ENCODE data around the gene SUMF1. TPM values are rescaled to one million over a fixed set of nuclear protein-coding genes. Genes with fewer than 3 reads are reported as not detected.

The SUMF1 gene
- total and polyA plus RNA-seq, 2 of the 13 experiments (the other 11 are each of a cell fraction or from before 2014, with no cell fraction given), result 18.5 to 28.9 TPM

- Histone ChIP-seq H3K9me3 (ENCODE audit: low read length) (no peaks in the 10 kb centered on the region), H3K27ac (ENCODE audit: extremely low read length, insufficient read depth, low read length) (no peak overlapping the region), H3K79me2 (ENCODE audit: insufficient read depth, low read length) (no peaks in the 10 kb centered on the region), H4K20me1 (ENCODE audit: insufficient read depth, low read length) (no peaks in the 10 kb centered on the region), H3K4me1 (ENCODE audit: insufficient read depth, low read length) (no peaks in the 10 kb centered on the region), H3K4me3 (replicated peaks in 1 of 3; ENCODE audit: insufficient read depth in 1 of 3, low read depth in 2 of 3, low read length in 3 of 3) (no peak overlapping the region), H3K9ac (ENCODE audit: insufficient read depth, low read depth, low read length) (no peak overlapping the region), H3K36me3 (replicated peaks in 1 of 2; ENCODE audit: control insufficient read depth in 1 of 2, insufficient read depth in 2 of 2, low read length in 2 of 2) (peaks cover 2 to 12% of the 10 kb centered on the region in 2 experiments; a peak in 1 of 5 replicates), H3K27me3 (ENCODE audit: control insufficient read depth in 1 of 2, insufficient read depth in 2 of 2, low read length in 2 of 2) (no peaks in the 10 kb centered on the region), H2AFZ (ENCODE audit: low read length) (no peak overlapping the region), H3K4me2 (ENCODE audit: low read depth, low read length) (no peak overlapping the region)
- intact Hi-C loops (cut with micrococcal nuclease; ENCODE audit: unreplicated experiment) (no loop called here), in situ Hi-C loops (cut with HindIII; ENCODE audit: extremely low pct_ligation_motif_present, low pct_unique_long_range_greater_than_20kb) (no loop called here)
- TF ChIP-seq ZNF841 (CRISPR knock-in tag; IDR thresholded peaks at IDR 0.05; ENCODE audit: borderline replicate concordance) (no peak), ZKSCAN5 (CRISPR knock-in tag; IDR thresholded peaks at IDR 0.05) (no peak)
- POLR2A ChIA-PET, result interaction anchor here (1.3 kb wide), 1 partner anchor 29 kb away, joined by 4 read pairs; the partner anchor contains the start of gene SUMF1
- WGBS (ENCODE audit: low lambda C conversion rate), result 96% methylated on average over 1 of the region's 1 CpG
- no TSS peak for BruUV-seq (replicated peaks)
- DNase-seq (ENCODE audit: low spot score) (no peak), ATAC-seq (no peak), FAIRE-seq (no peak)
- CTCF ChIA-PET (ENCODE audit: low intra/inter-chr PET ratio, low total read pairs), result no interaction called here
Measured at GRCh38 chr3:4438296-4438695, 28.8 kb downstream of the SUMF1 start.

DNA sequence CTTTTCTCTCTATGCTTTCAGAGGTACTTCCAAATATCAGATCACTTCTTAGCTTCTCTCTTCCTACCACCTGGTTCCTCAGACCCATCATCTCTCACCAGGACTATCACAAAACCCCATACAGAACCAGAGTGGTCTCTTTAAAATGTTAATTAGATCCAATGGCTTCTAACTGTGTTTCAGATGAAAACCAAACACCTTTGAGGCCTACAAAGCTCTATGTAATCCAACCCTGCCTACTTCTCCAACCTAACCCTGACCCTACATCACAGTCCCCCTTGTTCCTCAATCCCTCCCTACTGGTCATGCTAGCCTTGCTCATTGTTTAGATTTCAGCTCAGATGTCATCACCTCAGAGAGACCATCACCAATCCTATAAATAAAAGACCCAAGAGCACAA is 34.8 kb downstream of the SUMF1 start:
- in situ Hi-C loops (cut with HindIII; ENCODE audit: extremely low pct_ligation_motif_present, low pct_unique_long_range_greater_than_20kb), result no loop called here
- ATAC-seq, result no peak
- peaks cover 5 to 13% of the 10 kb centered on the region in 2 experiments; a peak in 2 of 5 replicates for H3K36me3 ChIP-seq (replicated peaks in 1 of 2; ENCODE audit: control insufficient read depth in 1 of 2, insufficient read depth in 2 of 2, low read length in 2 of 2)
- no peaks in the 10 kb centered on the region for H3K79me2 ChIP-seq (ENCODE audit: insufficient read depth, low read length)
- no peak overlapping the region for H2AFZ ChIP-seq (ENCODE audit: low read length)
- H3K9me3 ChIP-seq (ENCODE audit: low read length), result no peaks in the 10 kb centered on the region
- intact Hi-C loops (cut with micrococcal nuclease; ENCODE audit: unreplicated experiment), result no loop called here
- no peaks in the 10 kb centered on the region for H4K20me1 ChIP-seq (ENCODE audit: insufficient read depth, low read length)
- no TSS peak for BruUV-seq (replicated peaks)
- H3K27ac ChIP-seq (ENCODE audit: extremely low read length, insufficient read depth, low read length), result no peak overlapping the region
- no peak overlapping the region for H3K4me3 ChIP-seq (replicated peaks in 1 of 3; ENCODE audit: insufficient read depth in 1 of 3, low read depth in 2 of 3, low read length in 3 of 3)
- ChIA-PET CTCF (ENCODE audit: low intra/inter-chr PET ratio, low total read pairs) (no interaction called here), POLR2A (no interaction called here)
- DNase-seq (ENCODE audit: low spot score), result no peak
- no peak overlapping the region for H3K9ac ChIP-seq (ENCODE audit: insufficient read depth, low read depth, low read length)
- FAIRE-seq, result no peak
- peaks cover 10% of the 10 kb centered on the region for H3K4me1 ChIP-seq (ENCODE audit: insufficient read depth, low read length)
- no peak overlapping the region for H3K4me2 ChIP-seq (ENCODE audit: low read depth, low read length)
- no peaks in the 10 kb centered on the region for H3K27me3 ChIP-seq (ENCODE audit: control insufficient read depth in 1 of 2, insufficient read depth in 2 of 2, low read length in 2 of 2)
- TF ChIP-seq KMT2B (CRISPR knock-in tag; IDR thresholded peaks at IDR 0.05) (no peak), HMG20A (CRISPR knock-in tag; IDR thresholded peaks at IDR 0.05; ENCODE audit: borderline replicate concordance) (no peak), ZNF704 (CRISPR knock-in tag; IDR thresholded peaks at IDR 0.05; ENCODE audit: borderline replicate concordance) (no peak), TBP (CRISPR knock-in tag; IDR thresholded peaks at IDR 0.05) (no peak), PRDM4 (CRISPR knock-in tag; IDR thresholded peaks at IDR 0.05; ENCODE audit: borderline replicate concordance) (no peak), HDAC1 (CRISPR knock-in tag; IDR thresholded peaks at IDR 0.05) (no peak), ZNF296 (CRISPR knock-in tag; conservative IDR thresholded peaks at IDR 0.05) (no peak), ZNF747 (CRISPR knock-in tag; IDR thresholded peaks at IDR 0.05; ENCODE audit: borderline replicate concordance) (no peak), TCF7L2 (IDR thresholded peaks at IDR 0.05; ENCODE audit: low read depth, low read length) (no peak), ZNF792 (CRISPR knock-in tag; IDR thresholded peaks at IDR 0.05) (no peak)
- TF ChIP-seq, protein P1, sequence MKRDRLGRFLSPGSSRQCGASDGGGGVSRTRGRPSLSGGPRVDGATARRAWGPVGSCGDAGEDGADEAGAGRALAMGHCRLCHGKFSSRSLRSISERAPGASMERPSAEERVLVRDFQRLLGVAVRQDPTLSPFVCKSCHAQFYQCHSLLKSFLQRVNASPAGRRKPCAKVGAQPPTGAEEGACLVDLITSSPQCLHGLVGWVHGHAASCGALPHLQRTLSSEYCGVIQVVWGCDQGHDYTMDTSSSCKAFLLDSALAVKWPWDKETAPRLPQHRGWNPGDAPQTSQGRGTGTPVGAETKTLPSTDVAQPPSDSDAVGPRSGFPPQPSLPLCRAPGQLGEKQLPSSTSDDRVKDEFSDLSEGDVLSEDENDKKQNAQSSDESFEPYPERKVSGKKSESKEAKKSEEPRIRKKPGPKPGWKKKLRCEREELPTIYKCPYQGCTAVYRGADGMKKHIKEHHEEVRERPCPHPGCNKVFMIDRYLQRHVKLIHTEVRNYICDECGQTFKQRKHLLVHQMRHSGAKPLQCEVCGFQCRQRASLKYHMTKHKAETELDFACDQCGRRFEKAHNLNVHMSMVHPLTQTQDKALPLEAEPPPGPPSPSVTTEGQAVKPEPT (CRISPR knock-in tag; IDR thresholded peaks at IDR 0.05; ENCODE audit: low read depth), result no peak
